CD4-positive, alpha-beta T cell treated with Interleukin-15 for 4 hours (primary cell): ENCODE data around the gene STK32B.
"Not testable (repeated sequence)": the region's sequence is repeated elsewhere in the genome, so short reads cannot be mapped to it uniquely, and the experiment has no call there.

ENCODE experiments used
- DNase-seq: peaks from one replicate; pipeline ENCODE4 v3.0.0-alpha.2; 2020; ENCODE audit warnings: low spot score

Gene STK32B

GRCh38 chr4:5051278-5052203 is at the start of gene STK32B:
Gene STK32B (plus strand): TSS chr4:5051480.
- no peak for DNase-seq

GRCh38 chr4:5001641-5002040 is 49.6 kb upstream of the STK32B start:
- DNase-seq: not testable (repeated sequence)

GRCh38 chr4:5003372-5003857 is 47.9 kb upstream of the STK32B start:
- no peak for DNase-seq

- no peak for DNase-seq
These were observed 47.4 kb upstream of the STK32B start for GRCh38 chr4:5003918-5004317.

GRCh38 chr4:5004496-5004895 is 46.8 kb upstream of the STK32B start:
- DNase-seq: no peak

GRCh38 chr4:5006932-5007331 is 44.3 kb upstream of the STK32B start:
- not testable (repeated sequence) for DNase-seq

GRCh38 chr4:5009796-5010195 is 41.5 kb upstream of the STK32B start:
- no peak for DNase-seq

GRCh38 chr4:5010984-5011383 is 40.3 kb upstream of the STK32B start:
- no peak for DNase-seq

- no peak for DNase-seq
These were observed 38.9 kb upstream of the STK32B start for GRCh38 chr4:5012244-5012898.

- no peak for DNase-seq
These were observed 38.3 kb upstream of the STK32B start for GRCh38 chr4:5012958-5013357.

- DNase-seq: no peak
These were observed 37.1 kb upstream of the STK32B start for GRCh38 chr4:5014007-5014682.

GRCh38 chr4:5018096-5018495 is 33.2 kb upstream of the STK32B start:
- DNase-seq: no peak

GRCh38 chr4:5018603-5019002 is 32.7 kb upstream of the STK32B start:
- DNase-seq: no peak

- no peak for DNase-seq
These were observed 32.0 kb upstream of the STK32B start, which contains the start of gene CYTL1 for GRCh38 chr4:5019274-5019673. Gene CYTL1 (minus strand): TSS chr4:5019458. CDS start chr4:5019445, 13 bp downstream.

- DNase-seq: no peak
These were observed 31.5 kb upstream of the STK32B start for GRCh38 chr4:5019796-5020195.

- no peak for DNase-seq
These were observed 30.9 kb upstream of the STK32B start for GRCh38 chr4:5020341-5020740.

GRCh38 chr4:5021546-5021945 is 29.7 kb upstream of the STK32B start:
- DNase-seq: no peak

- DNase-seq: no peak
These were observed 26.6 kb upstream of the STK32B start for GRCh38 chr4:5024673-5025072.

GRCh38 chr4:5026371-5026770 is 24.9 kb upstream of the STK32B start:
- DNase-seq: no peak

GRCh38 chr4:5027346-5027745 is 23.9 kb upstream of the STK32B start:
- no peak for DNase-seq

- no peak for DNase-seq
These were observed 22.8 kb upstream of the STK32B start for GRCh38 chr4:5028480-5028879.

GRCh38 chr4:5029447-5029846 is 21.8 kb upstream of the STK32B start:
- no peak for DNase-seq

- no peak for DNase-seq
These were observed 21.1 kb upstream of the STK32B start for GRCh38 chr4:5030221-5030620.
